ENCODE measurements around the gene SPTBN1. TPM values are rescaled to one million over a fixed set of nuclear protein-coding genes. Genes with fewer than 3 reads are reported as not detected.

SPTBN1 gene
- polyA plus RNA-seq, 1 donor: 168 TPM

GRCh38 chr2:54669677-54670484 lies 213.8 kb downstream of the SPTBN1 start:
- Histone ChIP-seq H3K36me3 (ENCODE audit: control insufficient read depth, insufficient read depth, low read length) (peaks cover 53% of the 10 kb centered on the region), H3K27ac (ENCODE audit: low read length) (peak overlapping the region; percentile 9), H3K4me3 (ENCODE audit: low read length) (no peak overlapping the region), H3K27me3 (ENCODE audit: control insufficient read depth, insufficient read depth, low read length) (no peaks in the 10 kb centered on the region), H3K4me1 (ENCODE audit: control insufficient read depth, insufficient read depth, low read length) (peaks cover 15% of the 10 kb centered on the region), H3K9me3 (ENCODE audit: control insufficient read depth, low read depth, low read length) (no peaks in the 10 kb centered on the region)
- 60% methylated on average over 1 of the region's 7 CpGs for WGBS (ENCODE audit: insufficient coverage, low lambda C conversion rate)
- DNase-seq: peak; percentile 57 to 80

DNA sequence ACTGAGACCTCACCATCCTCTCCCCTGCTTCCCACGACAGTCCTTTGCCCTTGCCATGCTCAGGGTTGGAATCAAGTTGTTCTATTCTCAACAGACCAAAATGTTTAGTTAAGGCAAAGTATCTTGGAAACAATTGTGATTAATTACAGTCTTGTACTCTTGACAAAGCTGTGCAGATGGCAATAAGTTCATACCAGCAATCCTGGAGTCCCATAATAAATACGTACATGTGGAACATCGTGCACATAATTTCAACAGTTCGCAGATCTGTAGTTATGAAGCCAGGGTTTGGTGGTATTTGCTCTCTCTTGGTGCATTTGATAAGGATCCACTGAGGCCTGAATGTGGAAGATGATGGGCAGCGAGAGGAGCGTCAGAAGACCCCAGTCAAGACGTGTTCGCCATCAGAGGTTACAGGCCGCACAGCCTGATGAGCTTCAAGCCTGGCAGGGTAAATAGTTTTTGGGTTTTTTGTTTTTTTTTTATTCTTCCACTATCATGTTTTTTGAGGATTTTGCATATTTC lies 214.4 kb downstream of the SPTBN1 start:
- H3K27ac ChIP-seq (ENCODE audit: low read length): peak overlapping the region; percentile 9
- H3K4me1 ChIP-seq (ENCODE audit: control insufficient read depth, insufficient read depth, low read length): peaks cover 15% of the 10 kb centered on the region
- no peaks in the 10 kb centered on the region for H3K9me3 ChIP-seq (ENCODE audit: control insufficient read depth, low read depth, low read length)
- no peak overlapping the region for H3K4me3 ChIP-seq (ENCODE audit: low read length)
- DNase-seq: no peak
- H3K27me3 ChIP-seq (ENCODE audit: control insufficient read depth, insufficient read depth, low read length): peaks cover 2% of the 10 kb centered on the region
- H3K36me3 ChIP-seq (ENCODE audit: control insufficient read depth, insufficient read depth, low read length): peaks cover 48% of the 10 kb centered on the region
- no CpG with 5 or more reads among the region's 9 CpGs for WGBS (ENCODE audit: insufficient coverage, low lambda C conversion rate)

GRCh38 chr2:54671010-54671409 lies 214.9 kb downstream of the SPTBN1 start:
- Histone ChIP-seq H3K4me1 (ENCODE audit: control insufficient read depth, insufficient read depth, low read length) (peaks cover 15% of the 10 kb centered on the region), H3K4me3 (ENCODE audit: low read length) (no peak overlapping the region), H3K27ac (ENCODE audit: low read length) (no peak overlapping the region), H3K36me3 (ENCODE audit: control insufficient read depth, insufficient read depth, low read length) (peaks cover 43% of the 10 kb centered on the region), H3K9me3 (ENCODE audit: control insufficient read depth, low read depth, low read length) (no peaks in the 10 kb centered on the region), H3K27me3 (ENCODE audit: control insufficient read depth, insufficient read depth, low read length) (peaks cover 6% of the 10 kb centered on the region)
- no peak for DNase-seq
- no CpG with 5 or more reads among the region's 3 CpGs for WGBS (ENCODE audit: insufficient coverage, low lambda C conversion rate)

DNA sequence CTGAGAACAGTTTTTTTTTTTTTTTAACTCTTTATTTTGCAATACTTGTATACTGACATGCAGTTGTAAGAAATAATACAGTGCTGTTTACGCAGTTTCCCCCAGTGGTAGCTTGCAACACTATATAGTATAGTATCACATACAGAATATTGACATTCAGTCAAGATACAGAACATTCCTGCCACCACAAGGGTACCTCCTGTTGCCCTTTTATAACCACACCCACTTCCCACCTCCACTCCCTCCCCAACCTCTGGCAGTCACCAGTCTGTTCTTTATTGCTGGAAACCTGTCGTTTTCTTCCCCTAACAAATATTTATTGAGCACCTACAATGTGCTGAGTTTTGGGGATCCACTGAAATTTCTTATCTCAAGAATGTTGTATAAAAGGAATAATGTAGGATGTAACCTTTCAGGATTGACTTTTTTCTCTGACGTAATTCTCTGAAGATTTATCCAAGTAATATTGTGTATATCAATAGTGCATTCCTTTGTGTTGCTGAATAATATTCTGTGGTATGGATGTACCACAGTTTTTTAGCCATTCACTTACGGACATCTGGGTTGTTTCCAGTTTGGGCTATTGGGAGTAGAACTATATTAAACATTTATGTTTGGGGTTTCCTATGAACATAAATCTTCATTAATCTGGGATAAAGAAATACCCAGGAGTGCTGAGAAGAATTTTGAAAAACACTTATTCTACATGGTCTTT lies 215.9 kb downstream of the SPTBN1 start:
- H3K4me1 ChIP-seq (ENCODE audit: control insufficient read depth, insufficient read depth, low read length): peaks cover 10% of the 10 kb centered on the region
- H3K36me3 ChIP-seq (ENCODE audit: control insufficient read depth, insufficient read depth, low read length): peaks cover 33% of the 10 kb centered on the region
- peaks cover 6% of the 10 kb centered on the region for H3K27me3 ChIP-seq (ENCODE audit: control insufficient read depth, insufficient read depth, low read length)
- H3K27ac ChIP-seq (ENCODE audit: low read length): no peak overlapping the region
- 100% methylated on average over 1 of the region's 4 CpGs for WGBS (ENCODE audit: insufficient coverage, low lambda C conversion rate)
- no peaks in the 10 kb centered on the region for H3K9me3 ChIP-seq (ENCODE audit: control insufficient read depth, low read depth, low read length)
- DNase-seq: no peak
- no peak overlapping the region for H3K4me3 ChIP-seq (ENCODE audit: low read length)

GRCh38 chr2:54672590-54673456 lies 216.7 kb downstream of the SPTBN1 start:
- WGBS (ENCODE audit: insufficient coverage, low lambda C conversion rate): no CpG with 5 or more reads among the region's 12 CpGs
- H3K9me3 ChIP-seq (ENCODE audit: control insufficient read depth, low read depth, low read length): no peaks in the 10 kb centered on the region
- no peak overlapping the region for H3K4me3 ChIP-seq (ENCODE audit: low read length)
- no peak for DNase-seq
- H3K27ac ChIP-seq (ENCODE audit: low read length): no peak overlapping the region
- H3K4me1 ChIP-seq (ENCODE audit: control insufficient read depth, insufficient read depth, low read length): peaks cover 10% of the 10 kb centered on the region
- peaks cover 6% of the 10 kb centered on the region for H3K27me3 ChIP-seq (ENCODE audit: control insufficient read depth, insufficient read depth, low read length)
- peaks cover 25% of the 10 kb centered on the region for H3K36me3 ChIP-seq (ENCODE audit: control insufficient read depth, insufficient read depth, low read length)

DNA sequence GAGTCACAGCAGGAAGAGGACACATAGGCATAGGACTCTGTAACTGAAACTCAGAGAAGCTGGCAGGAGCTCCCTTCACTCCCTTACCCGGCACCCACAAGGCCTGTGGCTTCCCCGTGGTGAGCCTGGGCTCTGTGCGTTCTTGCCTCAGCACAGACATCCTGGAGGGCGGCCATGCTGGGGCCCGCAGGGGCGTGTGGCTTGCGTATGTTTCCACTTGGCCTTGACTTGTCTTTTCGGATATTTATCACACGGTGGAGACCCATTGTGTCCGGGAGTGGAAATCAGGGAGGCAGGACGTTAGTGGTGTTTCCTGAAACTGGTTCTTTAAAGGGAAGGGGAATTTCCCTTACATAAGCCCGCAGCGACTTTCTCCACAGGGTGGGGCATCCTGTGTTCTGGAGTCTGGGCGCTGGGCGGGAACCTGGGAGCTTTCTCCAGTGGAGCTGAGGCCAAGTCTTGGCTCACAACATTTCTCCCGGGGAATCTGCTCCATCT lies 217.4 kb downstream of the SPTBN1 start:
- Histone ChIP-seq H3K27me3 (ENCODE audit: control insufficient read depth, insufficient read depth, low read length) (peaks cover 6% of the 10 kb centered on the region), H3K9me3 (ENCODE audit: control insufficient read depth, low read depth, low read length) (no peaks in the 10 kb centered on the region), H3K4me1 (ENCODE audit: control insufficient read depth, insufficient read depth, low read length) (peaks cover 10% of the 10 kb centered on the region), H3K27ac (ENCODE audit: low read length) (no peak overlapping the region), H3K4me3 (ENCODE audit: low read length) (no peak overlapping the region), H3K36me3 (ENCODE audit: control insufficient read depth, insufficient read depth, low read length) (peaks cover 18% of the 10 kb centered on the region)
- DNase-seq: peak; percentile 25 to 41
- no CpG with 5 or more reads among the region's 16 CpGs for WGBS (ENCODE audit: insufficient coverage, low lambda C conversion rate)

DNA sequence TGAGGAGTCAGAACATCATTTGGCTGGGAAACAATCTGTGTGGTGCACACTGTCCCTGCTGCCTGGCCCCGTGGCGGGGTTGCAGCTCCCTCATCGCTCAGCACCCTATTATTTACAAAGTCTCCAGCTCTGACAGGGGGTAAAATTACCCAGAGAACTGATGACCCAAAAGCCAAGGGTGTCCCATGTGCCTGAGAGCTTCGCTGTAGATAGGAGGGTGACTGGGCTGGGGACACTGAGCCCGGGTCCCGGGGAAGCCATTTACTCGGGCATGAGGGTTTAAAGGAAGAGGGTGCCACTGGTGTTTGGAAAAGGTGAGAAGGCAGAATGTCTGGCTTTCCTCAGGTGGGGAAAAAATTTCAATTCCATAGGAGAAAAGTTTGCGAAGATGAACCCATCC lies 219.2 kb downstream of the SPTBN1 start:
- no peaks in the 10 kb centered on the region for H3K9me3 ChIP-seq (ENCODE audit: control insufficient read depth, low read depth, low read length)
- H3K4me1 ChIP-seq (ENCODE audit: control insufficient read depth, insufficient read depth, low read length): peaks cover 3% of the 10 kb centered on the region
- peaks cover 11% of the 10 kb centered on the region for H3K36me3 ChIP-seq (ENCODE audit: control insufficient read depth, insufficient read depth, low read length)
- peaks cover 6% of the 10 kb centered on the region for H3K27me3 ChIP-seq (ENCODE audit: control insufficient read depth, insufficient read depth, low read length)
- H3K27ac ChIP-seq (ENCODE audit: low read length): no peak overlapping the region
- DNase-seq: no peak
- H3K4me3 ChIP-seq (ENCODE audit: low read length): no peak overlapping the region
- no CpG with 5 or more reads among the region's 8 CpGs for WGBS (ENCODE audit: insufficient coverage, low lambda C conversion rate)

GRCh38 chr2:54675738-54676137 lies 219.6 kb downstream of the SPTBN1 start:
- Histone ChIP-seq H3K4me3 (ENCODE audit: low read length) (no peak overlapping the region), H3K36me3 (ENCODE audit: control insufficient read depth, insufficient read depth, low read length) (peaks cover 6% of the 10 kb centered on the region), H3K27ac (ENCODE audit: low read length) (no peak overlapping the region), H3K9me3 (ENCODE audit: control insufficient read depth, low read depth, low read length) (no peaks in the 10 kb centered on the region), H3K4me1 (ENCODE audit: control insufficient read depth, insufficient read depth, low read length) (peaks cover 4% of the 10 kb centered on the region), H3K27me3 (ENCODE audit: control insufficient read depth, insufficient read depth, low read length) (peaks cover 6% of the 10 kb centered on the region)
- WGBS (ENCODE audit: insufficient coverage, low lambda C conversion rate): no CpG with 5 or more reads among the region's 11 CpGs
- no peak for DNase-seq

GRCh38 chr2:54676656-54677055 lies 220.5 kb downstream of the SPTBN1 start:
- Histone ChIP-seq H3K4me1 (ENCODE audit: control insufficient read depth, insufficient read depth, low read length) (peaks cover 6% of the 10 kb centered on the region), H3K27me3 (ENCODE audit: control insufficient read depth, insufficient read depth, low read length) (peaks cover 6% of the 10 kb centered on the region), H3K4me3 (ENCODE audit: low read length) (no peak overlapping the region), H3K27ac (ENCODE audit: low read length) (no peak overlapping the region), H3K9me3 (ENCODE audit: control insufficient read depth, low read depth, low read length) (no peaks in the 10 kb centered on the region), H3K36me3 (ENCODE audit: control insufficient read depth, insufficient read depth, low read length) (no peaks in the 10 kb centered on the region)
- DNase-seq: no peak
- no CpG with 5 or more reads among the region's 2 CpGs for WGBS (ENCODE audit: insufficient coverage, low lambda C conversion rate)

Measured in large intestine (tissue), 3 donors.